Jurkat, Clone E6-1 (cell line): ENCODE results near the gene PLXNB3.

Experiments used
- DNase-seq: peaks from one replicate; pipeline ENCODE4 v3.0.0-alpha.2; 2011; ENCODE audit warnings: low read depth, low spot score
- H3K4me3 ChIP-seq: 2 replicates; pipeline ENCODE4 v1.5.1; 2011; ENCODE audit warnings: mild to moderate bottlenecking, low read length, control low read depth, moderate library complexity

PLXNB3 gene

GRCh38 chrX:153825042-153825441, 61.0 kb downstream of the PLXNB3 start:
- no peak for DNase-seq
- no peak overlapping the region for H3K4me3 ChIP-seq
